ENCODE measurements around the gene ASRGL1.
"Not testable (repeated sequence)": the region's sequence is repeated elsewhere in the genome, so short reads cannot be mapped to it uniquely, and the experiment has no call there.

The ASRGL1 gene

GRCh38 chr11:62337303-62338181 is at the start of gene ASRGL1:
Gene ASRGL1, plus strand, starts transcription at chr11:62337448. Its CDS starts 530 bp downstream, at chr11:62337978.
- ATAC-seq: peak; percentile 86 to 93

- ATAC-seq: no peak
Observed at GRCh38 chr11:62295504-62295903, 41.7 kb upstream of the ASRGL1 start.

GRCh38 chr11:62298975-62299374 is 38.3 kb upstream of the ASRGL1 start, which contains the start of gene SCGB1D4:
Gene SCGB1D4, minus strand, starts transcription at chr11:62299075. Its CDS starts 65 bp downstream, at chr11:62299010.
- ATAC-seq: no peak

- ATAC-seq: no peak
Observed at GRCh38 chr11:62306227-62306626, 31.0 kb upstream of the ASRGL1 start.

- no peak for ATAC-seq
Observed at GRCh38 chr11:62307950-62308349, 29.3 kb upstream of the ASRGL1 start.

- ATAC-seq: no peak
Observed at GRCh38 chr11:62309991-62310390, 27.3 kb upstream of the ASRGL1 start.

DNA sequence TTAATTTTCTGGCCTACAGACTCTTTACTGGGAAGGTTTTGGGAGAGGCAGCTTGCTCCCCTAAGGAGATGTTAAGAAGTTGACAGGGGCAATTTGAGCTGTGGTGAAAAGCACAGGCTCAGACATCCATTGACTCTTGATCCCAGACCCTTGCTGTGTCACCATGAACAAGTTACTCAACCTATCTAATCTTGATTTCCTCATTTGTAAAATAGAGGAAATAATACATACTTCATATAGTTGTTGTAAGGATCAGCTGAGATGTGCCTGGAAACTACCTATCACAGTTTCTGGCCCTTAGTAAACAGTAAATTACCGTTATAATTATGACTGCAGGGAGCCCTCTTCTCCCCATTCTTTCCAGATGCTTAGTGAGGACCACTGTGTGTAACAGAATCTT is 21.8 kb upstream of the ASRGL1 start:
- ATAC-seq: no peak

GRCh38 chr11:62322524-62322923 is 14.7 kb upstream of the ASRGL1 start:
- ATAC-seq: no peak

DNA sequence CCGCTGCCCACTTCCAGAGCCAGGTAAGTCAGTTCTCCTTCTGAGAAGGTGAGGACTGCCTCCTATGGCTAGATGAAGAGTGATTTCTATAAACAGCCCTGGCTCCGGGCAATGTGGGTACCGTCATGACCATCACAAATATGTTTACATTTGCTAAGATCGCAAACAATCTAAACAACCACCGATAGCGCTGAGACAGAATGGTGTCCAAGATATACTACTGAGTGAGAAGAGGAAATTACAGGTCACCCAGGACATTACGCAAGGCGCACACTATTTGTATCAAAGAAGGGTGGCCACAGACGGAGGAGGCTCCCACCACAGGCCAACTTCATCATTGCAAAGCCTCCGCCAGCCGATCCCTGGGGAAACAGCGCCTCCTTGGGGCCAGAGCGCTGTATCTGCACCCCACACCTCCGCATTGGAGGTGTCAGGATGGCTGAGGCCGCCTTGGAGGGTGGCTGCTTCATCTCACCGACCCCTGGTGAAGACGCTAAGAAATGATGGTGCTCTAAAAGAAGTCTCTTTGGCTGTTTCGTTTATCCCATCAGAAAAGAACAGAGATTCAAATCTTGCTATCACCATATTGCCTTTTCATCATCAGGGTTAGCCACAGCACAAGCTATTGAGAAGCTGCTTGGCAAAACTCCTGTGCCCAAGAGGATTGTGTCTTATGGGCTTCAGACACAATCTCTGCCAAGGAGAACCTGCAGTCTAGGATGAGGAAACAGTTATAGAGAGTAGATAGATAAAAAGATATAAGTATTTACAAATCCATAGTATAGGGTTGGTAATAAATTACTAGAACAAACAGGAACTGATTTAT is 12.3 kb upstream of the ASRGL1 start:
- ATAC-seq: peak; percentile 36 to 38

GRCh38 chr11:62325781-62326180 is 11.5 kb upstream of the ASRGL1 start:
- not testable (repeated sequence) for ATAC-seq

GRCh38 chr11:62326719-62327118 is 10.5 kb upstream of the ASRGL1 start:
- not testable (repeated sequence) for ATAC-seq

DNA sequence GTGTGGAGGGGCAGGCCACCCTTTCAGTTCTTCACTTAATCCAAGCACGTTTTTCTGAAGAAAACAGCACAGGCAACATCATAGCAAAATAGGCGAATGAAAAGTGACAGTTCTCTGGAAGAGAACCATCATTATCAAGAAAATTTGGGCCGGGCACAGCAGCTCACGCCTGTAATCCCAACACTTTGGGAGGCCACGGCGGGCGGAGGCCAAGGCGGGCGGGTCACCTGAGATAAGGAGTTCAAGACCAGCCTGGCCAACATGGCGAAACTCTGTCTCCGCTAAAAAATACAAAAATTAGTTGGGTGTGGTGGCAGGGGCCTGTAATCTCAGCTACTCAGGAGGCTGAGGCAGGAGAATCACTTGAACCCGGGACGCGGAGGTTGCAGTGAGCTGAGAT is 9.7 kb upstream of the ASRGL1 start:
- ATAC-seq: not testable (repeated sequence)

DNA sequence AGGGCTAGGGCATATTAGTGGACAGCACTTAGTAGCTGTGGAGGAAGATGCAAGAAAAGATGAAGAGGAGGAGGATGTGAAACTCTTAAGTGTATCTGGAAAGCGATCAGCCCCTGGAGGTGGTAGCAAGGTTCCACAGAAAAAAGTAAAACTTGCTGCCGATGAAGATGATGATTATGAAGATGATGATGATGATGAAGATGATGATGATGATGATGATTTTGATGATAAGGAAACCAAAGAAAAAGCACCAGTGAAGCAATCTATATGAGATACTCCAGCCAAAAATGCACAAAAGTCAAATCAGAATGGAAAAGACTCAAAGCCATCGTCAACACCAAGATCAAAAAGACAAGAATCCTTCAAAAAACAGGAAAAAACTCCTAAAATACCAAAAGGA is 6.0 kb upstream of the ASRGL1 start:
- ATAC-seq: not testable (repeated sequence)

DNA sequence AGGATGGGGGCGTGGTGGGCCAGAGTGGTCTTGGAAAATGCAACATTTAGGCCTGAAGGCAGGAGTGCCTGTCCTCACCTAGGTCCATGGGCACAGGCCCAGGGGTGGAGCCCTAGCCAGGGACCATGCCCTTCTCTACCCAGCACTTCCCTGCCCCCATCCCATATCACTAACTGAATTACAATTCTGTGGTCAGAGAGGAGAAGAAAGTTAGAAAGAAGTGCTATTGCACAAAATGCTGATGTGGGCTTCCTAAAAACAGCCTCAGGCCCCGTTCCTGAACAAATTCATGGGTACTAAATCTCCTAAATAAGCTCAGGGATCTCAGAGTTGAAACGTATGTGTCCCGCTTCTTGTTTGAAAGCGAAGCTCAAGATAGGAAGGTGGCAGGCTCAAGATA is 3.5 kb upstream of the ASRGL1 start:
- ATAC-seq: no peak

- not testable (repeated sequence) for ATAC-seq
Observed at GRCh38 chr11:62336949-62337302, 322 bp upstream of the ASRGL1 start.

DNA sequence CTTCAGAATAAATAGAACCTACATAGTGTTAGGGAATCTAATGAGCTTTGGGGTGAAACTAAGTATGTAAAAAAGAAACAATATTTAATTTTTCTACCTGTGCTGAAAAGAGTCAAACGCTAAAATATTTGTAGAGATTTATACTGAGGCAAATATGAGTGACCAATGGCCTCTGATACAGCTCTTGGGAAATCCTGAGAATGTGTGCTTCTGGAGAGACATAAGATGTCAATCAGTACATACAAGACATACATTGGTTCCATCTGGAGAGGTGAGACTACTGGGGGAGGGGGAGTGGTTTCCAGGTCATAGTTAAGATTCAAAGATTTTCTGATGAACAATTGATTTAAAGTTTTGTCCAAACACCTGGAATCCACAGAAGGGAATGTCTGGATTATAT is 970 bp downstream of the ASRGL1 start:
- ATAC-seq: no peak

DNA sequence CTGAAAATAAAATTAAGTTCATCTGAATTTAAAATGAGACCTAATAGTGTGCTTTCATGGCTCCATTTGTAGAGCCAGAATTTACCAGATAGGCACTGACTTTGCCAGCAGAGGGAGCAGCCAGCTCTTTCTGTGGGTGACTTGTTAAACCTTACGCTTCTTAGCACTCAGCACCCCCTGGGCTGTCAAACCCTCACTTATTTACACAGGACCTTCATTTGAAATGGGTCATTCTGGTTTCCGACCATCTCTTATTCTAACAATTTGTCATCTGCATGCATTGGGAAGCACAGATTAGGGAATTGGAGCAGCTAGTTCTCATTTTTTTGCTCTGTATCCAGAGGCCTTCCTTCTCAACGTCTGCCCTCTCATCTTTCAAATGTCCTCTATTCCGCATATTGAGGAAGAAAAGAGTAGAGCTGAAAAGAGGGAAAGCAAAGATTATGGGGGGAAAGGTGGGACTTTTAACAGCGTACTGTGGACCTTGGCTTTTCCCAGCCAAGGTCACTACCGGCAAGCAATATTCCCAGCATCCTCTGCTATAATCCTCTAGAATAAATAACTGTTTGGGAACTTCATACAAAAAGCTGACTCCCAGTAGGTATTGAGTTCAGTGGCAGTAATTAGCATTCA is 3.1 kb downstream of the ASRGL1 start:
- ATAC-seq: peak in 1 of 2 donors; percentile 22

DNA sequence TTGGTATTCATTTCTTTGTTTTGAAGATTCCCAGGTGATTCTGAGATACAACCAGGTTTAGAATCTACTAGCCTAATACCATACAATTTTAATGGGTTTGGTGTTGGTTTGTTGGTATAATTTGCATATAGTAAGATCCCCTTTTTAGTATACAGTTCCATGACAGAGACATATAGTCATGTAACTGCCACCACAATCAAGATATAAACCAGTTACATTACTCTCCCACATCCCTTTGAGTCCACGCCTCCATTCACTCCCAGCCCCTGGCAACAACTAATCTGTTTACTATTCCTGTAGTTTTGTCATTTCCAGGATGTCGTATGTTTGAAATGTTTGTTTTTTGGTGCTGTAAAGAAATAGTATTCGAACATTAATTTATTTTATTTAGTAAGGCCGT is 4.3 kb downstream of the ASRGL1 start:
- ATAC-seq: no peak

GRCh38 chr11:62343646-62344190 is 6.5 kb downstream of the ASRGL1 start:
- not testable (repeated sequence) for ATAC-seq

DNA sequence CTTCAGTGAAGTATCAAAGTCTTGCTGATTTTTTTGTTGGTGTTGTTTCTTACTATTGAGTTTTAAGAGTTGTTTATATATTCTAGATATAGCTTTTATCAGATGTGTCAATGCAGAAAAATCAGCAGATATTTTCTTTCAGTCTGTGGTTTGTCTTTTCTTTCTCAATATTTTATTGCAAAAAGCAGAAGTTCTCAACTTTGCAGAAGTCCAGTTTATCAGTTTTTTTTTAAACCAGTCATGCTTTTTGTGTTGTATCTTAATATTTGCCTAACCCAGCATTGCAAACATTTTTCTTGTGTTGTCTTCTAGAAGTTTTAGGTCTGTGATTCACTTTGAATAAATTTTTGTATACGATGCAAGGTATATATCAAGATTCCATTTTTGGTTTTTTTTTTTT is 7.0 kb downstream of the ASRGL1 start:
- ATAC-seq: no peak

- ATAC-seq: no peak
Observed at GRCh38 chr11:62345861-62346260, 8.6 kb downstream of the ASRGL1 start.
